Measurements from ENCODE around the gene ADARB2. TPM values are rescaled to one million over a fixed set of nuclear protein-coding genes. Genes with fewer than 3 reads are reported as not detected.

ADARB2 gene
- total RNA-seq, 4 donors from 2014 or later, result 0.13 to 6.1 (median 0.57) TPM

GRCh38 chr10:1665021-1665661 lies 72.2 kb downstream of the ADARB2 start:
- TF ChIP-seq CTCF (IDR thresholded peaks at IDR 0.05), result no peak
- no peak for ATAC-seq (ENCODE audit: low FRiP score)
- no peak for DNase-seq (ENCODE audit: low spot score)

GRCh38 chr10:1664333-1664964 lies 72.9 kb downstream of the ADARB2 start:
- no peak for ATAC-seq (ENCODE audit: low FRiP score)
- DNase-seq (ENCODE audit: low spot score), result no peak
- no peak for TF ChIP-seq CTCF (IDR thresholded peaks at IDR 0.05)

- TF ChIP-seq CTCF (IDR thresholded peaks at IDR 0.05), result no peak
- no peak for DNase-seq (ENCODE audit: low spot score)
- ATAC-seq (ENCODE audit: low FRiP score), result no peak
Observed at GRCh38 chr10:1663226-1663625, 74.1 kb downstream of the ADARB2 start.

GRCh38 chr10:1662438-1663025 lies 74.8 kb downstream of the ADARB2 start:
- ATAC-seq (ENCODE audit: low FRiP score), result no peak
- no peak for DNase-seq (ENCODE audit: low spot score)
- no peak for TF ChIP-seq CTCF (IDR thresholded peaks at IDR 0.05)

- ATAC-seq (ENCODE audit: low FRiP score) (no peak), DNase-seq (ENCODE audit: low spot score) (no peak)
- TF ChIP-seq CTCF (IDR thresholded peaks at IDR 0.05), result no peak
Observed at GRCh38 chr10:1661859-1662437, 75.4 kb downstream of the ADARB2 start.

- ATAC-seq (ENCODE audit: low FRiP score) (no peak), DNase-seq (ENCODE audit: low spot score) (no peak)
- TF ChIP-seq CTCF (IDR thresholded peaks at IDR 0.05), result no peak
Observed at GRCh38 chr10:1661416-1661815, 75.9 kb downstream of the ADARB2 start.
